ENCODE data around the gene ACP5. TPM values are rescaled to one million over a fixed set of nuclear protein-coding genes. Genes with fewer than 3 reads are reported as not detected.
"Not testable (repeated sequence)": the region's sequence is repeated elsewhere in the genome, so short reads cannot be mapped to it uniquely, and the experiment has no call there.

ACP5 gene
- total RNA-seq, 6 experiments from 2014 or later = 10.4 to 28.5 (median 21.5) TPM

DNA sequence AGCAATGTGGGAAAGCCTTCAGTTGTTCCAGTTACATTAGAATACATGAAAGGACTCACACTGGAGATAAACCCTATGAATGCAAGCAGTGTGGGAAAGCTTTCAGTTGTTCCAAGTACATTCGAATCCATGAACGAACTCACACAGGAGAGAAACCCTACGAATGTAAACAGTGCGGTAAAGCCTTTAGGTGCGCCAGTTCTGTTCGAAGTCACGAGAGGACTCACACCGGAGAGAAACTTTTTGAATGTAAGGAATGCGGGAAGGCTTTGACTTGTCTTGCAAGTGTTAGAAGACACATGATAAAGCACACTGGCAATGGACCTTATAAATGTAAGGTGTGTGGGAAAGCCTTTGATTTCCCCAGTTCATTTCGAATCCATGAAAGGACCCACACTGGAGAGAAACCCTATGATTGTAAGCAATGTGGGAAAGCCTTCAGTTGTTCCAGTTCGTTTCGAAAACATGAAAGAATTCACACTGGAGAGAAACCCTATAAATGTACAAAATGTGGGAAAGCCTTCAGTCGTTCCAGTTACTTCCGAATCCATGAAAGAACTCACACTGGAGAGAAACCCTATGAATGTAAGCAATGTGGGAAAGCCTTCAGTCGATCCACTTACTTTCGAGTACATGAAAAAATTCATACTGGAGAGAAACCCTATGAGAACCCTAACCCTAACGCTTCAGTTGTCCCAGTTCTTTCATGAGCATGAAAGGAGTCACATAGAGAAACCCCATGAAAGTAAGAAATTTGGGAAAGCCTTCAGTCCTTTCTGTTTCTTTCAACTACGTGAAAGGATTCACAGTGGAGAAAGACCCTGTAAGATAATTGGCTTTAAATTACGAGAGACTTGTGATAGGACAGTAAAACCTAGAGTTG is 40.0 kb upstream of the ACP5 start:
- no peak overlapping the region for H3K4me3 ChIP-seq
- no peak overlapping the region for H3K27ac ChIP-seq
- TF ChIP-seq, protein P1, sequence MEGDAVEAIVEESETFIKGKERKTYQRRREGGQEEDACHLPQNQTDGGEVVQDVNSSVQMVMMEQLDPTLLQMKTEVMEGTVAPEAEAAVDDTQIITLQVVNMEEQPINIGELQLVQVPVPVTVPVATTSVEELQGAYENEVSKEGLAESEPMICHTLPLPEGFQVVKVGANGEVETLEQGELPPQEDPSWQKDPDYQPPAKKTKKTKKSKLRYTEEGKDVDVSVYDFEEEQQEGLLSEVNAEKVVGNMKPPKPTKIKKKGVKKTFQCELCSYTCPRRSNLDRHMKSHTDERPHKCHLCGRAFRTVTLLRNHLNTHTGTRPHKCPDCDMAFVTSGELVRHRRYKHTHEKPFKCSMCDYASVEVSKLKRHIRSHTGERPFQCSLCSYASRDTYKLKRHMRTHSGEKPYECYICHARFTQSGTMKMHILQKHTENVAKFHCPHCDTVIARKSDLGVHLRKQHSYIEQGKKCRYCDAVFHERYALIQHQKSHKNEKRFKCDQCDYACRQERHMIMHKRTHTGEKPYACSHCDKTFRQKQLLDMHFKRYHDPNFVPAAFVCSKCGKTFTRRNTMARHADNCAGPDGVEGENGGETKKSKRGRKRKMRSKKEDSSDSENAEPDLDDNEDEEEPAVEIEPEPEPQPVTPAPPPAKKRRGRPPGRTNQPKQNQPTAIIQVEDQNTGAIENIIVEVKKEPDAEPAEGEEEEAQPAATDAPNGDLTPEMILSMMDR (IDR thresholded peaks at IDR 0.05) = no peak
- DNase-seq (no peak), ATAC-seq (no peak)
- H3K4me1 ChIP-seq = no peaks in the 10 kb centered on the region
- intact Hi-C loops (cut with DNase I) = no loop called here
- WGBS (ENCODE audit: insufficient coverage, low coverage, low lambda C conversion rate, missing lambda C conversion rate) = 95% methylated on average over 11 of the region's 19 CpGs
- no peaks in the 10 kb centered on the region for H3K27me3 ChIP-seq
- peaks cover 0 to 33% (median 27%) of the 10 kb centered on the region in 4 donors for H3K36me3 ChIP-seq
- peaks cover 0 to 19% (median 2%) of the 10 kb centered on the region in 4 donors for H3K9me3 ChIP-seq

DNA sequence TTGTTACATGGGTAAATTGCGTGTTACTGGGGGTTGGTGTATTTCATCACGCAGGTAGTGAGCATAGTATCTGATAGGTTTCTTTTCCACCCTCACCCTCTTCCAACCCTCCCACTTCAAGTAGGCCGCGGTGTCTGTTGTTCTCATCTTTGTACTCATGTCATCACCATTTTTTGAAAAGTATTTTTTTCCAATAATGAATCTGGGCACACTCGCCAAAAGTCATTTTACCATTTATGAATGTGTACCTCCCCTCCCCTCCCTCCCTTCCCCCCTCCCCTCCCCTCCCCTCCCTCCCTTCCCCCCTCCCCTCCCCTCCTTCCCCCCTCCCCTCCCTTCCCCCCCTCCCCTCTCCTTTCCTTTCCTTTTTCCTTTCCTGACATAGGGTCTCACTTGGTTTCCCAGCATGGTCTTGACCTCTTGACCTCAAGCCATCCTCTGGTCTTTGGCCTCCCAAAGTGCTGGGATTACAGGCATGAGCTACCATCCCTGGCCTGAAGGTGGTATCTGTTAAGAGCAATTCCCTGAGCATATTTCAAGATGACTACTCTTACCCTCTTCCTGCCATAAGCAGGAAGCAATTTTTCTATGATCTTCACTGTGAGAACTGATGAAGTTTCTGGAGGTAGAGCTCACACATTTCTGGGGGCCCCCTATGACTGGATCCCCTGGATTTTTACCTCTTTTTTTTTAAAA is 35.5 kb upstream of the ACP5 start:
- intact Hi-C loops (cut with DNase I) = no loop called here
- no peak for DNase-seq
- TF ChIP-seq POLR2A (IDR thresholded peaks at IDR 0.05) = no peak
- TF ChIP-seq, protein P1 (IDR thresholded peaks at IDR 0.05) = no peak
- H3K9me3 ChIP-seq = peaks cover 0 to 17% (median 2%) of the 10 kb centered on the region in 4 donors
- no peak overlapping the region for H3K27ac ChIP-seq
- peaks cover 0 to 31% (median 20%) of the 10 kb centered on the region in 4 donors for H3K36me3 ChIP-seq
- H3K27me3 ChIP-seq = no peaks in the 10 kb centered on the region
- 94% methylated on average over 3 of the region's 5 CpGs for WGBS (ENCODE audit: insufficient coverage, low coverage, low lambda C conversion rate, missing lambda C conversion rate)
- no peak for ATAC-seq
- no peaks in the 10 kb centered on the region for H3K4me1 ChIP-seq
- no peak overlapping the region for H3K4me3 ChIP-seq

DNA sequence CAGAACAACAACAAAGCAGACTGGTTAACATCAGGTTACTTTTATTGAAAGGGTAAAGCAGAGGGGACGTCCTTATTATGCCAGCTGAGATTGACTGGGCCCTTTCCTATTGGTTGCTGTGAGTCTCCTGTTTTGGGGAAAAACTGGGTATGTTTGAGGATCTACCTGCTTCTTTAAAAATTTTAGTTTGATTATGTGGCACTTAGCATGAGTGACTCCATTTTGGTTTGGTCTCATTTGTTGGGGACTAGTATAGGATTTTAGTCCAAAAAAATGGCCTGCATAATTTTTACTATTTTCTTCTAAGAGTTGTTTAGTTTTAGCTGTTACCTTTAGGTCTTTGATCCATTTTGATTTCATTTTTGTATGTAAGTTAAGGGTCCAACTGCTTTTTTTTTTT is 34.3 kb upstream of the ACP5 start:
- Histone ChIP-seq H3K36me3 (peaks cover 0 to 18% (median 11%) of the 10 kb centered on the region in 4 donors), H3K9me3 (peaks cover 0 to 5% (median 0%) of the 10 kb centered on the region in 4 donors), H3K4me3 (no peak overlapping the region), H3K27ac (no peak overlapping the region), H3K4me1 (no peaks in the 10 kb centered on the region), H3K27me3 (no peaks in the 10 kb centered on the region)
- no peak for TF ChIP-seq POLR2A (IDR thresholded peaks at IDR 0.05)
- TF ChIP-seq, protein P1 (IDR thresholded peaks at IDR 0.05) = no peak
- DNase-seq = no peak
- no peak for ATAC-seq
- 100% methylated on average over 1 of the region's 1 CpG for WGBS (ENCODE audit: insufficient coverage, low coverage, low lambda C conversion rate, missing lambda C conversion rate)
- intact Hi-C loops (cut with DNase I) = no loop called here

DNA sequence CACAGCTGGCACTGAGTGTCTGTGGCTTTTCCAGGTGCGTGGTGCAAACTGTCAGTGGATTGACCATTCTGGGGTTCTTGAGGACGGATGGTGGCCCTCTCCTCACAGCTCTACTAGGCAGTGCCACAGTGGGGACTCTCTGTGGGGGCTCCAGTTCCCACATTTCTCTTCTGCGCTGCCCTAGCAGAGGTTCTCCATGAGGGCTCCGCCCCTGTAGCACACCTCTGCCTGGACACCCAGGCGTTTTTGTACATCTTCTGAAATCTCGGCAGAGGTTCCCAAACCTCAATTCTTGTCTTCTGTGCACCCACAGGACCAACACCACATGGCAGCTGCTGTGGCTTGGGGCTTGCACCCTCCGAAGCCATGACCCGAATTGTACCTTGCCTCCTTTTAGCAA is 29.0 kb upstream of the ACP5 start:
- no CpG with 5 or more reads among the region's 8 CpGs for WGBS (ENCODE audit: insufficient coverage, low coverage, low lambda C conversion rate, missing lambda C conversion rate)
- TF ChIP-seq, protein P1 (IDR thresholded peaks at IDR 0.05) = no peak
- TF ChIP-seq POLR2A (IDR thresholded peaks at IDR 0.05) = no peak
- intact Hi-C loops (cut with DNase I) = no loop called here
- ATAC-seq (no peak), DNase-seq (no peak)
- no peak overlapping the region for H3K4me3 ChIP-seq
- no peaks in the 10 kb centered on the region for H3K9me3 ChIP-seq
- H3K4me1 ChIP-seq = no peaks in the 10 kb centered on the region
- no peaks in the 10 kb centered on the region for H3K36me3 ChIP-seq
- no peaks in the 10 kb centered on the region for H3K27me3 ChIP-seq
- no peak overlapping the region for H3K27ac ChIP-seq

DNA sequence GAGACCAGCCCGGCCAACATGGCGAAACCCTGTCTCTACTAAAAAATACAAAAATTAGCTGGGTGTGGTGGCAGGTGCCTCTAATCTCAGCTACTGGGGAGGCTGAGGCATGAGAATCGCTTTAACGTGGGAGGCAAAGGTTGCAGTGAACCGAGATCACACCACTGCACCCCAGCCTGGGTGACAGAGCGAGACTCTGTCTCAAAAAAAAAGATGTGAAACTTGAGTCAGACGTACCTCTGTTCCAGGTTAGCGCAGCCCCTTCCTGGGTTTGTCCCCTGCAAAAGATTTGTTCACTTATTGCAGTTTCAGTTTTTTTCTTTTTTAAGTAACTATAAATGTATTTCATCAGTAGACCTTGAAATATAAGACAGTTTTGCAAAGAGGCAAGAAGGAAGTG is 22.3 kb upstream of the ACP5 start:
- H3K27me3 ChIP-seq; intact Hi-C loops (cut with DNase I); H3K27ac ChIP-seq; DNase-seq; H3K36me3 ChIP-seq; H3K9me3 ChIP-seq; ATAC-seq; H3K4me3 ChIP-seq: not testable (repeated sequence)
- peaks cover 0 to 11% (median 0%) of the 10 kb centered on the region in 4 donors for H3K4me1 ChIP-seq
- 78% methylated on average over 4 of the region's 8 CpGs for WGBS (ENCODE audit: insufficient coverage, low coverage, low lambda C conversion rate, missing lambda C conversion rate)
